Neural cell (in vitro differentiated cells): ENCODE measurements around the gene COL18A1. TPM values are rescaled to one million over a fixed set of nuclear protein-coding genes. Genes with fewer than 3 reads are reported as not detected.

Experiments
- H2AFZ ChIP-seq: fragments of 200-600, 300-800 bp; sonication (generic), shearing (Covaris generic); 2 replicates; pipeline ENCODE4 v1.6.0; 2014; ENCODE audit warnings: low read depth, mild to moderate bottlenecking, antibody characterized with exemption, low read length, moderate library complexity
- H3F3A ChIP-seq: fragments of 200-600 bp; shearing (Covaris generic); 2 replicates; pipeline ENCODE4 v1.6.1; 2016; ENCODE audit warnings: mild to moderate bottlenecking, moderate library complexity, mixed read lengths, antibody characterized with exemption, low read length; ENCODE audit not compliant: insufficient read depth, poor library complexity, severe bottlenecking
- H3K27ac ChIP-seq: fragments of 200-600, 300-800 bp; sonication (generic), shearing (Covaris generic); 2 replicates; pipeline ENCODE4 v1.5.1; 2014; ENCODE audit warnings: mild to moderate bottlenecking, low read length, moderate library complexity
- H3K27me3 ChIP-seq: fragments of 300-800, 200-600 bp; sonication (generic), shearing (Covaris generic); 2 replicates; pipeline ENCODE4 v1.6.0; 2014; ENCODE audit warnings: mild to moderate bottlenecking, low read depth, low read length, moderate library complexity; ENCODE audit not compliant: insufficient read depth
- H3K36me3 ChIP-seq: fragments of 300-800, 200-600 bp; sonication (generic), shearing (Covaris generic); 2 replicates; pipeline ENCODE4 v1.5.1; 2014; ENCODE audit warnings: mild to moderate bottlenecking, antibody characterized with exemption, low read length, moderate library complexity; ENCODE audit not compliant: insufficient read depth
- H3K4me2 ChIP-seq: fragments of 300-800, 200-600 bp; sonication (generic), shearing (Covaris generic); 2 replicates; pipeline ENCODE4 v1.6.0; 2014; ENCODE audit warnings: mild to moderate bottlenecking, low read length
- H3K4me3 ChIP-seq: fragments of 300-800, 200-600 bp; sonication (generic), shearing (Covaris generic); 2 replicates; pipeline ENCODE4 v1.5.1; 2014; ENCODE audit warnings: mild to moderate bottlenecking, low read length, moderate library complexity
- H3K79me2 ChIP-seq: fragments of 200-600 bp; shearing (Covaris generic); replicated peaks from 2 replicates; pipeline ENCODE4 v1.6.0; 2014; ENCODE audit warnings: mild to moderate bottlenecking, low read length, moderate library complexity; ENCODE audit not compliant: insufficient read depth
- H3K9ac ChIP-seq: fragments of 300-800, 200-600 bp; sonication (generic), shearing (Covaris generic); 2 replicates; pipeline ENCODE4 v1.6.1; 2016; ENCODE audit warnings: mild to moderate bottlenecking, low read length, mixed read lengths
- H3K9me2 ChIP-seq: fragments of 200-600 bp; shearing (Covaris generic); 2 replicates; pipeline ENCODE4 v1.6.1; 2016; ENCODE audit warnings: mild to moderate bottlenecking, low read length, mixed read lengths; ENCODE audit not compliant: insufficient read depth
- H3K9me3 ChIP-seq: fragments of 200-600, 300-800 bp; sonication (generic), shearing (Covaris generic); 2 replicates; pipeline ENCODE4 v1.6.1; 2016; ENCODE audit warnings: mild to moderate bottlenecking, mixed run types, low read length, moderate library complexity, mixed read lengths
- H4K20me1 ChIP-seq: fragments of 200-600 bp; shearing (Covaris generic); 2 replicates; pipeline ENCODE4 v1.6.1; 2016; ENCODE audit warnings: mild to moderate bottlenecking, mixed run types; ENCODE audit not compliant: insufficient read depth
- EP300 ChIP-seq: fragments of 450-650 bp; conservative IDR thresholded peaks from 2 replicates; pipeline ENCODE4 v1.6.1; 2014; ENCODE audit warnings: antibody characterized with exemption, mild to moderate bottlenecking, moderate library complexity; ENCODE audit not compliant: poor library complexity, severe bottlenecking
- EZH2 ChIP-seq: fragments of 200-600, 300-800 bp; shearing (Covaris generic), sonication (generic); IDR thresholded peaks from 2 replicates; pipeline ENCODE4 v1.6.1; 2014; ENCODE audit warnings: antibody characterized with exemption, low read length, borderline replicate concordance, mild to moderate bottlenecking; ENCODE audit not compliant: insufficient read depth, poor library complexity, severe bottlenecking
- MXI1 ChIP-seq: fragments of 450-650 bp; conservative IDR thresholded peaks from 2 replicates; pipeline ENCODE4 v1.6.1; 2014; ENCODE audit warnings: antibody characterized with exemption, mild to moderate bottlenecking; ENCODE audit not compliant: poor library complexity, severe bottlenecking
- POLR2AphosphoS5 ChIP-seq: IDR thresholded peaks from 2 replicates; pipeline ENCODE4 v1.6.1; 2012
- RAD21 ChIP-seq: fragments of 450-650 bp; conservative IDR thresholded peaks from 2 replicates; pipeline ENCODE4 v1.6.1; 2014; ENCODE audit warnings: antibody characterized with exemption, mild to moderate bottlenecking, moderate library complexity
- SMC3 ChIP-seq: fragments of 450-650 bp; conservative IDR thresholded peaks from 2 replicates; pipeline ENCODE4 v1.6.1; 2014; ENCODE audit warnings: antibody characterized with exemption, mild to moderate bottlenecking, moderate library complexity; ENCODE audit not compliant: poor library complexity
- TAF1 ChIP-seq: IDR thresholded peaks from 2 replicates; pipeline ENCODE4 v1.6.1; 2012; ENCODE audit warnings: low read depth
- polyA plus RNA-seq: library from polyadenylated mRNA; depleted of rRNA; stranded (reverse); fragments of >200 nt; gene quantifications from 2 replicates; pipeline ENCODE4 v1.2.3, GENCODE V29; 2014
- TF ChIP-seq, protein P1 (sequence below): IDR thresholded peaks from 2 replicates; pipeline ENCODE4 v1.6.1; 2012; ENCODE audit warnings: borderline replicate concordance
- TF ChIP-seq, protein P2 (sequence below): fragments of 450-650 bp; IDR thresholded peaks from 2 replicates; pipeline ENCODE4 v1.5.1; 2014; ENCODE audit warnings: antibody characterized with exemption, mild to moderate bottlenecking, moderate library complexity; ENCODE audit not compliant: poor library complexity, severe bottlenecking

COL18A1 gene
- polyA plus RNA-seq, 1 donor from 2014 or later, result 2.5 TPM

DNA sequence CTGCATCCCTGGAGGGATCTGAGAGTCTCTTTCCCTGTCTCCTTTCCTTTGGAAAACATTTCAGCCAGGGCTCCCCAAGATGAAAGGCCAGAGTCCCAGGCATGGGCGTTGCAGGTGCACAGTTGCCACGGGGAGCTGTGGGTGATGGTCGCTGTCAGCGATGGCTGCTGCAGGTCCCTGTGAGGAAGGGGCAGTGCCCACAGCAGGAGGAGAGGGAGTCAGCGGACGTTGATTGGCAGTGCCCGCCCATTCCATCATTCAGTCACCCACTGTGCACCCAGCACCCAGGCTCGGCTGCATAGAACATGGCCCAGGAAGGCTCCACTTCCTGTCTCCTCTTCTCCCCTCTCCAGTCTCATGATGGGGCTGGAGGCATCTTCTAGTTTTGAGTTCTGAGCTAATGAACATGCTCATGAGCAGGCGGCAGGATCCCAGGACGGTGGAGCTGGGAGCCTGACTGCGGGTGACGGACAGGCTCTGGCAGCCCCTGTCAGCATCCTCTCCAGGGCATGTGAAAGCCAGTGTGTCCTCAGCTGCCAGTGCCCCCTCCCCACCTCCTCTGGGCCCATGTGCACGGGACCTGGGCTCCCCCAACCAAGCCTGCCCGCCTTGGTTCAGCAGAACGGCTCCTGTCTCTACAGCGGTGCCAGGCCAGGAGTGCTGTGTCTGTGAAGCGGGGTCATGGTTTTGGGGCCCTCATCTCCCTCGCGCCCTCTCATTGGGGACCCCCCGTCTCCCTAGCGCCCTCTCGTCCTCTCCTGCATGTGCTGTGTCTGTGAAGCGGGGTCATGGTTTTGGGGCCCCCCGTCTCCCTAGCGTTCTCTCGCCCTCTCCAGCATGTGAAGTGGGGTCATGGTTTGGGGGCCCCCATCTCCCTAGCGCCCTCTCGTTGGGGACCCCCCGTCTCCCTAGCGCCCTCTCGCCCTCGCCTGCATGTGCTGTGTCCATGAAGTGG is 24.5 kb downstream of the COL18A1 start:
- no peaks in the 10 kb centered on the region for H3K27me3 ChIP-seq
- no peak overlapping the region for H3K4me3 ChIP-seq
- no peak overlapping the region for H3K9ac ChIP-seq
- H3F3A ChIP-seq, result no peaks in the 10 kb centered on the region
- H3K9me3 ChIP-seq, result no peaks in the 10 kb centered on the region
- no peak overlapping the region for H3K4me2 ChIP-seq
- no peaks in the 10 kb centered on the region for H4K20me1 ChIP-seq
- no peaks in the 10 kb centered on the region for H3K9me2 ChIP-seq
- no peak overlapping the region for H3K27ac ChIP-seq
- no peak overlapping the region for H2AFZ ChIP-seq
- no peaks in the 10 kb centered on the region for H3K79me2 ChIP-seq
- no peaks in the 10 kb centered on the region for H3K36me3 ChIP-seq
- TF ChIP-seq TAF1 (no peak), MXI1 (no peak), RAD21 (no peak), EP300 (no peak), EZH2 (no peak), POLR2AphosphoS5 (no peak), SMC3 (no peak)
- TF ChIP-seq, protein P1, sequence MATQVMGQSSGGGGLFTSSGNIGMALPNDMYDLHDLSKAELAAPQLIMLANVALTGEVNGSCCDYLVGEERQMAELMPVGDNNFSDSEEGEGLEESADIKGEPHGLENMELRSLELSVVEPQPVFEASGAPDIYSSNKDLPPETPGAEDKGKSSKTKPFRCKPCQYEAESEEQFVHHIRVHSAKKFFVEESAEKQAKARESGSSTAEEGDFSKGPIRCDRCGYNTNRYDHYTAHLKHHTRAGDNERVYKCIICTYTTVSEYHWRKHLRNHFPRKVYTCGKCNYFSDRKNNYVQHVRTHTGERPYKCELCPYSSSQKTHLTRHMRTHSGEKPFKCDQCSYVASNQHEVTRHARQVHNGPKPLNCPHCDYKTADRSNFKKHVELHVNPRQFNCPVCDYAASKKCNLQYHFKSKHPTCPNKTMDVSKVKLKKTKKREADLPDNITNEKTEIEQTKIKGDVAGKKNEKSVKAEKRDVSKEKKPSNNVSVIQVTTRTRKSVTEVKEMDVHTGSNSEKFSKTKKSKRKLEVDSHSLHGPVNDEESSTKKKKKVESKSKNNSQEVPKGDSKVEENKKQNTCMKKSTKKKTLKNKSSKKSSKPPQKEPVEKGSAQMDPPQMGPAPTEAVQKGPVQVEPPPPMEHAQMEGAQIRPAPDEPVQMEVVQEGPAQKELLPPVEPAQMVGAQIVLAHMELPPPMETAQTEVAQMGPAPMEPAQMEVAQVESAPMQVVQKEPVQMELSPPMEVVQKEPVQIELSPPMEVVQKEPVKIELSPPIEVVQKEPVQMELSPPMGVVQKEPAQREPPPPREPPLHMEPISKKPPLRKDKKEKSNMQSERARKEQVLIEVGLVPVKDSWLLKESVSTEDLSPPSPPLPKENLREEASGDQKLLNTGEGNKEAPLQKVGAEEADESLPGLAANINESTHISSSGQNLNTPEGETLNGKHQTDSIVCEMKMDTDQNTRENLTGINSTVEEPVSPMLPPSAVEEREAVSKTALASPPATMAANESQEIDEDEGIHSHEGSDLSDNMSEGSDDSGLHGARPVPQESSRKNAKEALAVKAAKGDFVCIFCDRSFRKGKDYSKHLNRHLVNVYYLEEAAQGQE, result no peak
- TF ChIP-seq, protein P2, sequence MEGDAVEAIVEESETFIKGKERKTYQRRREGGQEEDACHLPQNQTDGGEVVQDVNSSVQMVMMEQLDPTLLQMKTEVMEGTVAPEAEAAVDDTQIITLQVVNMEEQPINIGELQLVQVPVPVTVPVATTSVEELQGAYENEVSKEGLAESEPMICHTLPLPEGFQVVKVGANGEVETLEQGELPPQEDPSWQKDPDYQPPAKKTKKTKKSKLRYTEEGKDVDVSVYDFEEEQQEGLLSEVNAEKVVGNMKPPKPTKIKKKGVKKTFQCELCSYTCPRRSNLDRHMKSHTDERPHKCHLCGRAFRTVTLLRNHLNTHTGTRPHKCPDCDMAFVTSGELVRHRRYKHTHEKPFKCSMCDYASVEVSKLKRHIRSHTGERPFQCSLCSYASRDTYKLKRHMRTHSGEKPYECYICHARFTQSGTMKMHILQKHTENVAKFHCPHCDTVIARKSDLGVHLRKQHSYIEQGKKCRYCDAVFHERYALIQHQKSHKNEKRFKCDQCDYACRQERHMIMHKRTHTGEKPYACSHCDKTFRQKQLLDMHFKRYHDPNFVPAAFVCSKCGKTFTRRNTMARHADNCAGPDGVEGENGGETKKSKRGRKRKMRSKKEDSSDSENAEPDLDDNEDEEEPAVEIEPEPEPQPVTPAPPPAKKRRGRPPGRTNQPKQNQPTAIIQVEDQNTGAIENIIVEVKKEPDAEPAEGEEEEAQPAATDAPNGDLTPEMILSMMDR, result no peak

DNA sequence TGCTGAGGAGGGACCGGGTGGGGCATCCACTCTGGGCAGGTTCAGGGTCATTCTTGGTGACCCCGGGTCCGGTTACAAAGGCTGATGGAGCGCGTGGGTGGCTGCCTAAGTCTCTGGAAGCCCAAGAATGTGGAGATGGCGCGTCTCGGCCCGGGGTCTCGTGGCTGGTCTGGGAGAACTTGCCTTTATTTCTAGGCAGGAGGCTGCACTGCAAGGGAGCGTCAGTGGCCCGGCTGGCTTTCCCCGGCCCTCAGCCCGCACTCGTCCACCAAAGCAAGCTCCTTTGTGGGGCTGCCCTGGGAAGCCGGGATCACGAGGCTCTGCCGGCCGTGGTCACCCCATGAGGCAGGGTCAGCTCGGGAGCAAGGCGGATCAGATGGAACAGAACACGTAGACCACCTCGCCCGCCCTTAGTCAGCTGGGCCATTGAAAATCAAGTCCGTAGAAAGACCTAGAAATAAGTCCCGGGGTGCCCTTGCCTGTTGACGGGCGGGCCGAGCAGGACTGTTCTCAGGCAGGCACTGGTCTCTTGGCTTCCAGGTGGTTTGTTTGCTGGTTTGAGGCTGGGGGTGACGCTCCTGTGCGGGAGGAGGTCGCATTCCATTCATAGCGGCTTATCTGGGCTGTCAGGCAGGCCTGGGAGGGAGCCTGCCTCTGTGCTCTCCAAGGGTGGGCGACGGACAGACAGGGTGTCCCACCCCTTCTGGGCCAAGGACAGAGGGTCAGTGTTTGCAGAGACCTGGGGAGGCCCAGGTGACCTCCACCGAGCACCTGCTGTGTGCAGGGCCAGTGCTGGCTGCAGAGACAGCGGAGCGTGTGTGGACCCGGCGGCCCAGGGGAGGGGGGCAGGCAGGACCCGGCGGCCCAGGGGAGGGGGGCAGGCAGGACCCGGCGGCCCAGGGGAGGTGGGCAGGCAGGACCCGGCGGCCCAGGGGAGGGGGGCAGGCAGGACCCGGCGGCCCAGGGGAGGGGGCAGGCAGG is 25.8 kb downstream of the COL18A1 start:
- Histone ChIP-seq H3K9ac (no peak overlapping the region), H3K27ac (no peak overlapping the region), H3K36me3 (no peaks in the 10 kb centered on the region), H3K4me2 (no peak overlapping the region), H3K79me2 (no peaks in the 10 kb centered on the region), H3K9me3 (no peaks in the 10 kb centered on the region), H3K27me3 (no peaks in the 10 kb centered on the region), H3K4me3 (no peak overlapping the region), H3K9me2 (no peaks in the 10 kb centered on the region), H3F3A (no peaks in the 10 kb centered on the region), H4K20me1 (no peaks in the 10 kb centered on the region), H2AFZ (no peak overlapping the region)
- TF ChIP-seq, protein P2, result no peak
- TF ChIP-seq EZH2 (no peak), SMC3 (no peak), TAF1 (no peak), POLR2AphosphoS5 (no peak), MXI1 (no peak), EP300 (no peak), RAD21 (no peak)
- TF ChIP-seq, protein P1, result no peak
